Fibroblast of lung (primary cell): ENCODE results near the gene TMEM147. TPM values are rescaled to one million over a fixed set of nuclear protein-coding genes. Genes with fewer than 3 reads are reported as not detected.

Source experiments
- DNase-seq, 2 donors: peaks; one replicate each; pipeline versions ENCODE4 v3.0.0 to v3.0.0-alpha.2; 2010; ENCODE audit warnings: low read depth in 2 of 2
- H2AFZ ChIP-seq: 2 replicates; pipeline ENCODE4 v1.5.1; 2012; ENCODE audit warnings: low read length, control low read depth, inconsistent platforms
- H3K27ac ChIP-seq: 2 replicates; pipeline ENCODE4 v1.5.1; 2011; ENCODE audit warnings: low read length, control low read depth; ENCODE audit not compliant: insufficient read depth
- H3K27me3 ChIP-seq: 2 replicates; pipeline ENCODE4 v1.5.1; 2011; ENCODE audit warnings: mild to moderate bottlenecking, low read length; ENCODE audit not compliant: control insufficient read depth, insufficient read depth
- H3K36me3 ChIP-seq: 2 replicates; pipeline ENCODE4 v1.5.1; 2011; ENCODE audit warnings: low read length; ENCODE audit not compliant: control insufficient read depth, insufficient read depth
- H3K4me1 ChIP-seq: 2 replicates; pipeline ENCODE4 v1.5.1; 2011; ENCODE audit warnings: low read length; ENCODE audit not compliant: control insufficient read depth, insufficient read depth; ENCODE audit errors: extremely low read depth
- H3K4me2 ChIP-seq: 2 replicates; pipeline ENCODE4 v1.5.1; 2011; ENCODE audit warnings: low read length, control low read depth; ENCODE audit not compliant: insufficient read depth; ENCODE audit errors: extremely low read depth
- H3K4me3 ChIP-seq, 4 experiments: fragments of 200-600 bp in 1 of 4; sonication (generic) in 1 of 4; replicated peaks in 1 of 4; 2 replicates each; pipeline ENCODE4 v1.5.1; 2011 to 2016; ENCODE audit warnings: low read length in 4 of 4, low read depth in 3 of 4, mild to moderate bottlenecking in 3 of 4, control low read depth in 2 of 4, inconsistent platforms in 1 of 4, mixed read lengths in 1 of 4; ENCODE audit not compliant: insufficient read depth in 1 of 4; ENCODE audit errors: control extremely low read depth in 1 of 4
- H3K79me2 ChIP-seq: 2 replicates; pipeline ENCODE4 v1.5.1; 2012; ENCODE audit warnings: mild to moderate bottlenecking, low read length, inconsistent platforms; ENCODE audit not compliant: control insufficient read depth, insufficient read depth
- H3K9ac ChIP-seq: 2 replicates; pipeline ENCODE4 v1.5.1; 2011; ENCODE audit warnings: mild to moderate bottlenecking, low read length, control low read depth; ENCODE audit not compliant: insufficient read depth
- H3K9me3 ChIP-seq: 2 replicates; pipeline ENCODE4 v1.5.1; 2012; ENCODE audit warnings: low read depth, low read length; ENCODE audit not compliant: control insufficient read depth, insufficient read depth
- H4K20me1 ChIP-seq: 2 replicates; pipeline ENCODE4 v1.5.1; 2011; ENCODE audit warnings: low read length; ENCODE audit not compliant: control insufficient read depth, insufficient read depth; ENCODE audit errors: extremely low read depth
- CTCF ChIP-seq, 2 donors: IDR thresholded peaks in 1 of 2; conservative IDR thresholded peaks in 1 of 2; 1 replicate in 1 of 2; 2 replicates in 1 of 2; pipeline ENCODE4 v1.5.1; 2011 to 2012; ENCODE audit warnings: low read length in 2 of 2, control low read depth in 1 of 2, inconsistent platforms in 1 of 2, low read depth in 1 of 2, mild to moderate bottlenecking in 1 of 2
- EZH2 ChIP-seq: IDR thresholded peaks from 2 replicates; pipeline ENCODE4 v1.5.1; 2012; ENCODE audit warnings: low read length, control low read depth, mild to moderate bottlenecking; ENCODE audit errors: missing control alignments
- polyA plus RNA-seq, 2 donors: library from polyadenylated mRNA; depleted of rRNA in 1 of 2; stranded (reverse) in 1 of 2; unstranded in 1 of 2; fragments of >200 nt; gene quantifications; 2 replicates each; pipeline ENCODE4 v1.2.1, GENCODE V29; 2011 to 2012; ENCODE audit warnings: missing spikeins in 1 of 2
- total RNA-seq: library from RNA; depleted of rRNA; stranded (reverse); fragments of >200 nt; gene quantifications from 2 replicates; pipeline ENCODE4 v1.2.1, GENCODE V29; 2014

Gene TMEM147
- total and polyA plus RNA-seq, 2 donors (not counting 1 experiment from before 2014, with no cell fraction given) = 72.4 to 79.6 TPM

GRCh38 chr19:35510626-35510964 is 34.8 kb upstream of the TMEM147 start:
- Histone ChIP-seq H2AFZ (no peak overlapping the region), H3K9me3 (no peaks in the 10 kb centered on the region), H3K79me2 (no peaks in the 10 kb centered on the region), H3K9ac (no peak overlapping the region), H3K36me3 (no peaks in the 10 kb centered on the region), H3K4me1 (peaks cover 10% of the 10 kb centered on the region), H3K4me2 (peak overlapping the region; percentile 75), H4K20me1 (no peaks in the 10 kb centered on the region), H3K27ac (no peak overlapping the region), H3K4me3 (no peak overlapping the region), H3K27me3 (peaks cover 26% of the 10 kb centered on the region)
- DNase-seq = no peak
- no peak for TF ChIP-seq CTCF (conservative IDR thresholded peaks at IDR 0.05 in 1 of 2, IDR thresholded peaks at IDR 0.05 in 1 of 2; ENCODE audit: low read depth in 1 of 2, low read length in 2 of 2)
- no peak for TF ChIP-seq EZH2

- Histone ChIP-seq H3K79me2 (no peaks in the 10 kb centered on the region), H3K9ac (no peak overlapping the region), H3K4me2 (no peak overlapping the region), H2AFZ (no peak overlapping the region), H3K36me3 (no peaks in the 10 kb centered on the region), H3K27me3 (peaks cover 23% of the 10 kb centered on the region), H3K27ac (no peak overlapping the region), H3K9me3 (no peaks in the 10 kb centered on the region), H4K20me1 (no peaks in the 10 kb centered on the region), H3K4me3 (no peak overlapping the region), H3K4me1 (peaks cover 10% of the 10 kb centered on the region)
- TF ChIP-seq CTCF (conservative IDR thresholded peaks at IDR 0.05 in 1 of 2, IDR thresholded peaks at IDR 0.05 in 1 of 2; ENCODE audit: low read depth in 1 of 2, low read length in 2 of 2) (no peak), EZH2 (no peak)
- DNase-seq = no peak
These were observed 34.1 kb upstream of the TMEM147 start for GRCh38 chr19:35511337-35511736.

GRCh38 chr19:35512831-35513627 is 32.4 kb upstream of the TMEM147 start:
- Histone ChIP-seq H3K9ac (no peak overlapping the region), H3K4me3 (no peak overlapping the region), H3K4me1 (peaks cover 12% of the 10 kb centered on the region), H4K20me1 (no peaks in the 10 kb centered on the region), H3K9me3 (no peaks in the 10 kb centered on the region), H3K4me2 (no peak overlapping the region), H2AFZ (no peak overlapping the region), H3K79me2 (no peaks in the 10 kb centered on the region), H3K27me3 (peaks cover 17% of the 10 kb centered on the region), H3K36me3 (no peaks in the 10 kb centered on the region), H3K27ac (no peak overlapping the region)
- no peak for DNase-seq
- TF ChIP-seq CTCF (conservative IDR thresholded peaks at IDR 0.05 in 1 of 2, IDR thresholded peaks at IDR 0.05 in 1 of 2; ENCODE audit: low read depth in 1 of 2, low read length in 2 of 2) = no peak
- no peak for TF ChIP-seq EZH2
